SK-N-SH (cell line): ENCODE results near the gene IPPK. TPM values are rescaled to one million over a fixed set of nuclear protein-coding genes. Genes with fewer than 3 reads are reported as not detected.

Experiments
- CTCF ChIA-PET: fragments of 300-600, 350-600 bp; formaldehyde crosslinking; extraction: SDS; loops from one replicate; lab custom pipeline; 2021; lab: Yijun Ruan, JAX
- POLR2A ChIA-PET: fragments of 350-600 bp; sonication (Branson Sonifier 250); formaldehyde crosslinking; extraction: SDS; loops from one replicate; lab custom pipeline; 2020; ENCODE audit warnings: antibody characterized with exemption, inconsistent platforms; lab: Yijun Ruan, JAX
- DNase-seq: peaks from one replicate; pipeline ENCODE4 v3.0.0; 2012
- H2AFZ ChIP-seq: fragments of 200-600 bp; sonication (generic); 2 replicates; pipeline ENCODE4 v1.8.1; 2016; ENCODE audit warnings: antibody characterized with exemption, mild to moderate bottlenecking, low read depth
- H3F3A ChIP-seq: fragments of 200-600 bp; sonication (generic); replicated peaks from 2 replicates; pipeline ENCODE3; 2016; ENCODE audit warnings: antibody characterized with exemption, mild to moderate bottlenecking; ENCODE audit not compliant: insufficient read depth
- H3K27ac ChIP-seq, 2 experiments: fragments of 200-500 bp in 1 of 2; fragments of 200-600 bp in 1 of 2; sonication (Bioruptor generic) in 1 of 2; sonication (generic), shearing (Covaris generic) in 1 of 2; 2 replicates each; pipeline versions ENCODE4 v1.5.1 to v1.6.1; 2014 to 2016; ENCODE audit warnings: low read depth in 2 of 2, inconsistent platforms in 1 of 2, low read length in 1 of 2, mild to moderate bottlenecking in 1 of 2, mixed read lengths in 1 of 2
- H3K27me3 ChIP-seq: fragments of 200-600 bp; sonication (generic), shearing (Covaris generic); 2 replicates; pipeline ENCODE4 v1.6.1; 2016; ENCODE audit warnings: mixed run types; ENCODE audit not compliant: insufficient read depth
- H3K36me3 ChIP-seq, 2 experiments: fragments of 200-500 bp in 1 of 2; fragments of 200-600 bp in 1 of 2; sonication (Bioruptor generic) in 1 of 2; sonication (generic) in 1 of 2; replicated peaks in 1 of 2; 2 replicates each; pipeline versions ENCODE3 to v1.5.1; 2014 to 2016; ENCODE audit warnings: low read length in 1 of 2, mild to moderate bottlenecking in 1 of 2; ENCODE audit not compliant: insufficient read depth in 2 of 2, control insufficient read depth in 1 of 2
- H3K4me1 ChIP-seq, 2 experiments: fragments of 200-500 bp in 1 of 2; fragments of 200-600 bp in 1 of 2; sonication (Bioruptor generic) in 1 of 2; sonication (generic), shearing (Covaris generic) in 1 of 2; 2 replicates each; pipeline versions ENCODE4 v1.5.1 to v1.6.1; 2014 to 2016; ENCODE audit warnings: low read depth in 1 of 2, low read length in 1 of 2, mixed run types in 1 of 2; ENCODE audit not compliant: insufficient read depth in 2 of 2, control insufficient read depth in 1 of 2
- H3K4me2 ChIP-seq: fragments of 200-600 bp; sonication (generic), shearing (Covaris generic); 2 replicates; pipeline ENCODE4 v1.6.1; 2017; ENCODE audit warnings: mixed run types
- H3K4me3 ChIP-seq, 2 experiments: fragments of 200-500 bp in 1 of 2; fragments of 200-600 bp in 1 of 2; sonication (Bioruptor generic) in 1 of 2; sonication (generic), shearing (Covaris generic) in 1 of 2; 2 replicates each; pipeline versions ENCODE4 v1.5.1 to v1.8.1; 2014 to 2016; ENCODE audit warnings: low read depth in 2 of 2, inconsistent platforms in 1 of 2, low read length in 1 of 2, mild to moderate bottlenecking in 1 of 2, mixed read lengths in 1 of 2, moderate library complexity in 1 of 2
- H3K79me2 ChIP-seq: fragments of 200-600 bp; sonication (generic); 2 replicates; pipeline ENCODE4 v1.8.1; 2017; ENCODE audit warnings: mild to moderate bottlenecking; ENCODE audit not compliant: insufficient read depth
- H3K9ac ChIP-seq: fragments of 200-600 bp; sonication (generic); 2 replicates; pipeline ENCODE4 v1.6.1; 2017; ENCODE audit warnings: mixed run types
- H3K9me2 ChIP-seq: fragments of 200-600 bp; sonication (generic); 2 replicates; pipeline ENCODE4 v1.6.1; 2017; ENCODE audit warnings: mixed run types
- H3K9me3 ChIP-seq: fragments of 200-600 bp; sonication (generic); 2 replicates; pipeline ENCODE4 v1.6.1; 2017; ENCODE audit warnings: mixed run types, mild to moderate bottlenecking, moderate library complexity
- H4K20me1 ChIP-seq: fragments of 200-600 bp; sonication (generic); 2 replicates; pipeline ENCODE4 v1.6.1; 2017; ENCODE audit warnings: mild to moderate bottlenecking, mixed run types; ENCODE audit not compliant: insufficient read depth
- CHD2 ChIP-seq: fragments of 150-350 bp; IDR thresholded peaks from 2 replicates; pipeline ENCODE4 v1.6.1; 2018; ENCODE audit warnings: low read length; ENCODE audit not compliant: partially characterized antibody
- EP300 ChIP-seq, 2 experiments: IDR thresholded peaks; 2 replicates each; pipeline versions ENCODE4 v1.4.0 to v1.6.1; 2012; ENCODE audit warnings: borderline replicate concordance in 1 of 2, low read depth in 1 of 2, low read length in 1 of 2
- EZH2phosphoT487 ChIP-seq: fragments of 200-600 bp; sonication (generic); IDR thresholded peaks from 2 replicates; pipeline ENCODE4 v1.6.1; 2017; ENCODE audit warnings: low read depth, mixed run types, mild to moderate bottlenecking, antibody characterized with exemption, moderate library complexity, borderline replicate concordance
- FOSL2 ChIP-seq: IDR thresholded peaks from 2 replicates; pipeline ENCODE4 v1.4.0; 2012; ENCODE audit warnings: low read depth, mild to moderate bottlenecking, moderate library complexity, borderline replicate concordance
- FOXJ3 ChIP-seq: sonication (generic); formaldehyde crosslinking; IDR thresholded peaks from 2 replicates; pipeline ENCODE4 v1.5.1; 2020; ENCODE audit warnings: mild to moderate bottlenecking, missing genetic modification reagents
- FOXM1 ChIP-seq: IDR thresholded peaks from 2 replicates; pipeline ENCODE4 v1.4.0; 2012; ENCODE audit warnings: low read depth, mild to moderate bottlenecking
- GABPA ChIP-seq: IDR thresholded peaks from 2 replicates; pipeline ENCODE4 v1.4.0; 2012; ENCODE audit warnings: low read depth, mild to moderate bottlenecking
- GATA2 ChIP-seq: sonication (generic); formaldehyde crosslinking; IDR thresholded peaks from 2 replicates; pipeline ENCODE4 v1.5.0; 2020; ENCODE audit warnings: mild to moderate bottlenecking, missing genetic modification reagents
- JUND ChIP-seq: IDR thresholded peaks from 2 replicates; pipeline ENCODE4 v1.4.0; 2012
- MAX ChIP-seq: IDR thresholded peaks from 2 replicates; pipeline ENCODE4 v1.4.0; 2012; ENCODE audit warnings: low read depth
- MEF2A ChIP-seq: IDR thresholded peaks from 2 replicates; pipeline ENCODE4 v1.4.0; 2012; ENCODE audit warnings: low read depth, borderline replicate concordance
- PBX3 ChIP-seq: IDR thresholded peaks from 2 replicates; pipeline ENCODE4; 2012
- RAD21 ChIP-seq: IDR thresholded peaks from 2 replicates; pipeline ENCODE4 v1.6.1; 2012; ENCODE audit warnings: mild to moderate bottlenecking, low read length
- REST ChIP-seq: IDR thresholded peaks from 2 replicates; pipeline ENCODE4 v1.6.1; 2012; ENCODE audit warnings: mild to moderate bottlenecking, low read depth, low read length, moderate library complexity
- SMC3 ChIP-seq: IDR thresholded peaks from 2 replicates; pipeline ENCODE4 v1.6.1; 2012; ENCODE audit warnings: low read depth, low read length, improper control_type of control experiment
- TAF1 ChIP-seq: IDR thresholded peaks from 2 replicates; pipeline ENCODE4 v1.6.1; 2012; ENCODE audit warnings: low read depth, mild to moderate bottlenecking, low read length, moderate library complexity, borderline replicate concordance
- YY1 ChIP-seq: IDR thresholded peaks from 2 replicates; pipeline ENCODE4 v1.4.0; 2012; ENCODE audit warnings: low read depth, mild to moderate bottlenecking
- ZBTB33 ChIP-seq: IDR thresholded peaks from 2 replicates; pipeline ENCODE4 v1.4.0; 2012; ENCODE audit warnings: low read depth, borderline replicate concordance
- WGBS: methylation state at CpG from one replicate; pipeline ENCODE4 v1.1.6; 2017; ENCODE audit warnings: low lambda C conversion rate; 5-methylcytosine and 5-hydroxymethylcytosine counted together
- polyA plus RNA-seq, 3 experiments: library from polyadenylated mRNA; depleted of rRNA; stranded (reverse); fragments of >200 nt; gene quantifications; 2 replicates each; pipeline ENCODE4 v1.2.3, GENCODE V29; 2012

Gene IPPK
- polyA plus RNA-seq, 1 of the 3 experiments (the other 2 are of a cell fraction) = 16.5 TPM

- no peak for TF ChIP-seq PBX3
- TF ChIP-seq RAD21 = no peak
- TF ChIP-seq GABPA = no peak
- TF ChIP-seq MAX = no peak
- TF ChIP-seq, all 33 proteins: peak for 0
Measured at GRCh38 chr9:92601451-92601850, 68.5 kb downstream of the IPPK start (continued).

GRCh38 chr9:92600462-92601261 lies 69.3 kb downstream of the IPPK start:
- H3K27ac ChIP-seq = no peak overlapping the region
- no peaks in the 10 kb centered on the region for H3K79me2 ChIP-seq
- TF ChIP-seq SMC3 (no peak), EZH2phosphoT487 (no peak), FOSL2 (no peak), ZBTB33 (no peak), FOXJ3 (CRISPR knock-in tag) (no peak), MEF2A (no peak), CHD2 (no peak), FOXM1 (no peak), PBX3 (no peak), EP300 (IDR thresholded peaks at IDR 0.05; ENCODE audit: borderline replicate concordance in 1 of 2, low read depth in 1 of 2, low read length in 1 of 2) (no peak), GATA2 (CRISPR knock-in tag) (no peak), MAX (no peak), TAF1 (no peak), JUND (no peak), REST (no peak), GABPA (no peak), YY1 (no peak)
- H4K20me1 ChIP-seq = no peaks in the 10 kb centered on the region
- H3K4me1 ChIP-seq = peaks cover 0 to 5% of the 10 kb centered on the region in 2 experiments; a peak in 1 of 4 replicates
- H3F3A ChIP-seq = no peaks in the 10 kb centered on the region
- no peak for DNase-seq
- ChIA-PET POLR2A (no interaction called here), CTCF (interaction anchor here (0.7 to 1.5 kb wide), 3 partner anchors 48 to 110 kb away, joined by 3 read pairs; no protein-coding TSS in a partner anchor)
- no peaks in the 10 kb centered on the region for H3K27me3 ChIP-seq
- no peak overlapping the region for H3K4me3 ChIP-seq
- peaks cover 4% of the 10 kb centered on the region; the same call in 1 of the 2 replicates for H3K9me3 ChIP-seq
- H3K9ac ChIP-seq = no peak overlapping the region
- H2AFZ ChIP-seq = no peak overlapping the region
- H3K9me2 ChIP-seq = no peaks in the 10 kb centered on the region
- no peaks in the 10 kb centered on the region for H3K36me3 ChIP-seq
- 83% methylated on average over 12 of the region's 12 CpGs for WGBS
- H3K4me2 ChIP-seq = no peak overlapping the region
